Hematopoietic multipotent progenitor cell treated with erythropoietin and hydrocortisone succinate and interleukin-3 and kit ligand, for 8 days (in vitro differentiated cells): Measurements from ENCODE around the gene SH3D21.

Source experiments
- DNase-seq: peaks from one replicate; pipeline ENCODE4 v3.0.0-alpha.2; 2015

Gene SH3D21

GRCh38 chr1:36330940-36331339 lies 24.8 kb downstream of the SH3D21 start:
- no peak for DNase-seq

GRCh38 chr1:36337830-36338229 lies 31.7 kb downstream of the SH3D21 start:
- no peak for DNase-seq

- DNase-seq = no peak
Observed at GRCh38 chr1:36339215-36339614, 33.0 kb downstream of the SH3D21 start.

DNA sequence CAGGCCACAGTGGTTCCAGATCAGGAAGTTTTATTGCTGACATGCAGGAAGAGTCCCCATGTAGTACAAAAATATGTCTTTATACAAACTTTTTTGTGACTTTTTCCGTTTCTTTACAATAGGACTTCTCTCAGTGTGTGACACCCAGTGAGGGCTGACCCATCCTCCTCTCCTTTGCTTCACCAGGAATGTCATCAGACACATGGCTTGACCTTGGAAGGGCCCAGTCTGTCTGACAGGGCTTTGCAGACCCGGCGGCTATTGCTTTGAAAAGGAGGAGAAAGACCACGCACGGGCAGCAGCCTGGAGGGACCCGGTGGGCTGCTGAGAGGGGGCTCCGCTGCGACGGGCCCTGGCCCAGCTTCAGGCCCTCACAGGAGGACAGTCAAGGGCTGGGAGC lies 33.4 kb downstream of the SH3D21 start:
- DNase-seq = no peak

DNA sequence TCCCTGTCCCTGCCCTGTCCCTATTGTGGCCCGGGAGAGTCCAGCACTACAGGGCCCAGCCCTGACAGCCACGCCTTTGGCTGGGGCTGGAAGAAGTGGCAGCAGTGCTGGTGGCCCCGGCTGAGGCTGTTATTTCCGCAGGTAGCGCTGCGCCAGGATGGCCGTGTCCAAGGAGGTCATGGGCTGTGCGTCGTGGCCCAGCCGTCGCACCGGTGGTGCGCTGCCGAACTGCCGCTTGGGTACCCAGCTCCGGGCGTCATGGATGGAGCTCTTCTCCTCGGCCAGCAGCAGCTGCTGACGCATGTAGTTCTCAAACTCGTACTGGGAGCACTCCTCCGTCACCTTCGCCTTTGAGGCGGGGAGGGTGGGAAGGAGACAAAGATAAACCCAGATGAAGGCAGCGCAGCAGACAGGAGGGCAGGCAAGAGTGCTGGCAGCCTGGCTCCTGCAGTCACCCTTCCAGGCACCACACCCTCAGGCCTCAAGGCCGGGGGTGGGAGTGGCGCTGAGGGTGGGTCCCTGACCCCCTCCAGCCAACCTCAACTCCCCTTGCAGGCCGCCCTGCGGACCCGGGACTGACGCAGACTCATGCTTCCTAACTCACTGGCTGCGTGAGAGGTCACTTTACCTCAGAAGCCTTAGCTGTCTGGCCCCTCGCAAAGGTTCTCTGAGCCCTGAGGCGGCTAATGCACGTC lies 35.6 kb downstream of the SH3D21 start:
- DNase-seq = no peak

DNA sequence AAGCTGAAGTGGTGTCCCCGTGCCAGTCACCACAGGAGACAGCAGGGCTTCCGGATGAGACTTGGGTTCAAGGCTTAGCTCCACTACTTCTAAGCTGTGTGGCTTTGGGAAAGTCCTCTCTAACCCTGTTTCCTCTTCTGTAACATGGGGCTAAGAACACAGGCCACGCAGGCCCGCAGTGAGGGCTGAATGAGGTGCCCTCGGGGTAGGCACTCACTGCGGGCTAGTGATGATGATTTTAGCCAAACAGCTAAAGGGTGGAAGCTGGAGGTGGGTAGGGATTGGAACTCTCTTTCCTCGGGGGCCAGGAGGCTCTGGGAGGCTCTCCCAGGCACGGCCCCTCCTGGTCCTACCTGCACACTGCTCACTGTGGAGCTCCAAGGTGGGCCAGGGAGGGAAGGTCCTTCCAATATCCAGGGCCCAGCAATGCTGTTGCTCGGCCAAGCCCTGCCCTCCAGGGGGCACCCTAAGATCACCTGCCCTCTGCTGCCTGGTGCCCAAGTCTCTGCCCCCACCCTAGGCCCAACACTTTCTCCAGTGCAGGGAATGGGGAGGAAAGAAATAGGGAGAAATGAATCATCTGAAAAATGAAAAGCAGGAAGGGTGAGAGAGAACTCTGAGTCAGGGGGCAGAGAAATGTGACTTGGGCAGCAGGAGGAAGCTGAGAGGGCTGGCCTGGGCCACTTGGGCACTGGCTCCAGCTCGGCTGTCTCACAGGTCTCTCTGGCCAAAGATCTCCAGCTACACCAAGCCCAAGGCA lies 36.4 kb downstream of the SH3D21 start:
- peak; percentile 57 for DNase-seq

DNA sequence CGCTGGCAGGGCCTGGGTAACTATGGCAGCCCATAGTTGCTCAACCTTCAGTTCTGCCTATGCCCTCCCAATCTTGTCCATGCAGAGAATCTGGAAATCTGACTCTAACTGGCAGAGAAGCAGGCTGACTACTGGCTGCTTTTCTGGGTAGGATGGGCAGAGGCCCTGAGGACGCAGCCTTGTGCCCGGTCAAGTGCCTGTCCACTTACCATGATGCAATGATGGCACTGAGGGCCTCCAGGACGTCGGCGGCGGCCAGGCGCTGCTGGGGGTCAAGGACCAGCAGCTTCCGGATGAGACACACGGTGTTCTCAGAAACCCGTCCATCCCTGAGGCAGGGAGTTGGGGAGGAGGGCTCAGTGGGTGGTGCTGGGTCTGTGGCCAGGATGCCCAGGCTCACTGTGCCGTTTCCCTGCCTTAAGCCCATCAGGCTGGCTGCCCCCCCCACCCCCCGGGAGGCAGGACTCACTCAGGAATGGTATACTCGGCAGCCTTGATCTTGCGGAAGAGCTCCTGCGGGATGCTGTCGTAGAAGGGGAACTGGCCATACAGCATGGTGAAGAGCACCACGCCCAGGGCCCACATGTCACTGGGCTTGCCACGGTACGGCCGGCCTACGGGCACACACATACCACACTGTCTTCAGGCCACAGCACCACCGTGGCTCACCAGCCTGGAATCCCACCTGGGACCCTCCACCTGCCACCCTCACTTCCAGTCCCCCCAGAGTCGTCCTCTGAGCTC lies 37.7 kb downstream of the SH3D21 start:
- no peak for DNase-seq

DNA sequence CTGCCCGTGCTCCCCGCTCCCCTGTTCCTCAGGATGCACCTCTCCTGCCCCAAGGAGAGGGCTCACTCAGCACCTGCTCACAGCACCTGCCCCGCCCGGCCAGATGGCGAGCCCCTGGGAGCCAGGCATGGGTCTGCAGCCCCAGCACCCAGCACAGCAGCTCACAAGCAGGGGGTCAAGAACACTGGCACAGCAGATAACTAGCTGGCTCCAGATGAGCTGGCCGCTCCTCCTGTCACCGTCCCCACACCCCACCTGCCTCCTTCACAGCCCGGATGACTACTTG lies 38.2 kb downstream of the SH3D21 start:
- DNase-seq = no peak

- no peak for DNase-seq
Observed at GRCh38 chr1:36345353-36345752, 39.2 kb downstream of the SH3D21 start.

- DNase-seq = no peak
Observed at GRCh38 chr1:36346741-36347370, 40.7 kb downstream of the SH3D21 start.

- no peak for DNase-seq
Observed at GRCh38 chr1:36349241-36349671, 43.1 kb downstream of the SH3D21 start.

DNA sequence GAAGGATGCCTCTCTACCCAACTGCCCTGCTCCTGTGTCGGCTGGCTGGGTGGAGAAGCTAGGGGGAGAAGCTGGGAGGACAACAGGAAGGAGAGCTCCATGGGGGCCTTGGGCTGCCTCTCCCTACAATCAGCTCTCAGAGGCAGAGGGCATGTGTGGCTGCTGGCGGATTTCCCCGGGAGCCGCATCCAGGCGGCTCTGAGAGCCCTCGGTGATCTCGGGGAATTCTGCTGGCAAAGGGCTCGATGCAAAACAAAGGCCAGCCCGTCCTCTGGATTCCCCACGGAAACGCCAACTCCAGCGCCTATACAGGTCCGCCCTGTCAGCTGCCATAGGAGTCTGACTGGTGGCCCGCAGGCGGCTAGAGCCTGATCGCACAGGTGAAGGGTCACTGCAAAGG lies 43.7 kb downstream of the SH3D21 start:
- no peak for DNase-seq

DNA sequence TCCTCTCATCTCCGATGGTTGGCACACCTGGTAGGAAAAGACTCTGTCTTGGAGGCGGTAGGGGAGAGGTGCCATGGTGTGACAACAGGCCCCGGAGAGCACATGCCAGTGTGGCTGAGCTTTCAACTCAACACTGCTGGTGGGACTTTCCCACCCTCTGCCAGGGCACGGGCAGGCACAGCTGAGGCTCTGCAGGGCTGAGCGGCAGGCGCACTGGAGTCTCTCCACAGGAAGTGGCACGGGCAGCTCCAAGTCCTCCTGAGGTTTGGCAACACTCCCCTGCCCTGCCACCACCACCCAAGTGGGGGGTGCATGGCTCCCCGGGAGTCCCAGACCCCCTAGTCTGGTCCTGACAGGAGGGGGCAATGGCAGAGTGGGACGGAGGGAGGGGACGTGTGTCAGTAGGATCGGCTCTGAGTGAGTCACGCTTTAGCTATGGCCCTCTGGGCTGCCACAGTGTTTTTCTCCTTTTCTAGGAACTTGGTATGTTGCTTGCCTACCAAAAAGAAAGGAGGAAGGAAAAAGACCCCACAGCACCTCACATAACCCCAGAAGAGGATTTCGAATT lies 44.6 kb downstream of the SH3D21 start:
- DNase-seq = no peak

DNA sequence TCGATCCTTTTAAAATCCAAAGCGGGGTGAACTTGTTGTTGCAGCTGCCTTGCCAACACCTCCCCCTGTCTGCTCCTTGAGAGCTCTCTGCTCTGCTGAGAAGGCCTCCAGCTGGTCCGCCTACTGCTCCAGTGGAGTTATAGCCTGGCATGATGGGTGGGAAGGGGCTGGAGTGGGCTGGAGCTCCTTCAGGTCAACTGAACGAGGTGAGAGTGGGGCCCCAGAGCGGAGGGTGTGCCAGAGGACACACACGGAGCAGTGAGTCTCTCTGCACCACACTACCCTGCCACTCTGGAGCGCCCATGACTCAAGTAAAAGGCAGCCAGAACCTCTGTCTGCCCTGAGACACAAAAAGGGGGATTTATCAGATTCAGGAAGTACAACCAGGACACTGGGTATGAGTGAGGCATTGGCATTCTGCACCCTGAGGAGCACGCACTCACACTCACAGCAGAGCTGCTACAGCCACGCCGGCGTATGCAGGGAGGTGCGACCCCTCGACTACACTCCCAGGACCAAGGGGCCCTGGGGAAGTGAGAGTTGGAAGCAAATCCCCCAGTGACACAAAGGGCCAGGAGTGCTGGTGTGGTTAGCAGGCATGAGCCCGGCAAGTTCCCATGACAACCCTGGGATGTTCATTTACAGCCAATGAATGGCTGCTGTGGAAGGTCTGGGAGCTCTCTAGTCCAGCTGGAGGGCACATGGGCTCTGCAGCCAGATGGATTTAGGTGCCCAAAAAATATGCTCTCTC lies 45.2 kb downstream of the SH3D21 start:
- DNase-seq = no peak

DNA sequence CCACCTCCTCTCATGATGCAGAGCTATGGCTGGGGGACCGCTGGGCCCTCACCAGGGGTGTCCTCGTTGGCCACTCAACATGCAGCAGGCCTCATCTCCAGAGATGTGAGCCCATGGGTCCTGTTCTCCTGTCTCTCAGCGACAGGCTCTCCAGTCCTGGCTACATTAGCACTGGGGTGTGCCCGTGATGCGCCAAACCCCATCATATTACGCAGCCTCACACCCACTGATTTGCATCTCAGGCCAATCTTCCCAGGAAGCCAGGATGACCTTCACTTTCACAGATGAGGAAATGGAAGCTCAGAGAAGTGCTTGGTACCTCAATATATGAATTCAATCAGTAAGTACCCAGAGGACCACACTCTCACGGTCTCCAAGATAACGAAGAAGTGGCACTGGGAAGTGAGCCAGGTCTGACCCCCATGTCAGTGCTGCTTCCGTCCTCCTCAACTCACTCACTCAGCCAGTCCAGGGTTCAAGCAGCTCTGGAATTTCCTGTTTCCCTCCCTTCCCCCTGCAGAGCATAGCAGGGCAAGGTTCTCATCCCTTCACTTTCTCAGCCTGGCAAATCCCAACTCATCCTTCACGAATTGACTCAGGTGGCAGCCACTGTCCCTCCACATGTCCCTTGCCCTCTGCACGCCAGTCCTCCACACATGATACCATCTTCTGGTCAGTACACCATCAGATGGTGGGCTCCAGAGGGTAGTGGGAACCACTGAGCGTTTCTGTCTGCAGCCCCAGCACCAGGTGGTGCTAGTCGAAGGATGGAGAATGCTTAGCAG lies 46.1 kb downstream of the SH3D21 start:
- DNase-seq = no peak

DNA sequence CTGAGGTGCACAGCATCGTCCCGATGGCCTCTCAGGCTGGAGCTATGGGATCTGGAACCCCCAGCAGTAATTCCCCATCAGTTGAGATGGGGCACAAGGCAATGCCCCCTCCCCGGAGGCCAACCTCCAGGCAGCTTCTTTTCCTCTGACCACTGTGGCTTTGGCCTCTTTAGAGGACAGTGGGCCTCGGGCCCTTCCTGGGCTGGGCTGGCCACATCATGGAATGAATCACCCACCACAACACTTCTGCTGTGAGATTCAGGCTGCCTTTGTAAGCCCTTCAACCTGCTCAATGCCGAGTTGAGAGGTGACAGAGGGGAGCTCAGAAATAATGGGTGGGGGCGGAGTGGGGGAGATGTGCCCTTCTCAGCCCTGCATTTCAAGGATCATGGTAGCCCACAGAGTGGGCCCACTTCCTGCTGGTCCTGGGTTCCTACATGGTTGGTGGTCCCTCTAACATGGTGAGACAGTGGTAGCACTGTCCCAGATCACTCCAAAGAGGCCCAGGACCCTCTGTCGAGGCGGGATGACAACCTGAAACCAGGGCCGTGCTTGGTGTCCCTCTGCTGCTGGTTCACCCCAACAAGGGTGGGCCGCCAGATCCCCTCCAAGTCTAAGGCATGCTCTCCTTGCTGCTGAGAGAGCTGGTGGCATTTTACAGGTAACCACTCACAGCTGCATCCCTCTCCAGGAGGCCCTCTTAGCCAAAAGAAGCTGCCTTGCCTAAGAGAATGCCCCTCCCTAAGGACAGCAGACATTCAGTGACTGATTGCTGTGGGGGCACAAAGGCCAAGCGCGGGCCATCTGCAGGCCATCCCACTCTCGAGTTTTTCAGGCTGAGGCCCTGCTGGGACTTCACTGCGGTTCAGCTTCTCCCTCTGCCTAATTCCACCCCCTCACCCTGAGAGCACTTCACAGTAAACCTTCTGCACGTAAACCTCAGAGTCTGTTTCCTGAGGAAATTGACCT lies 47.0 kb downstream of the SH3D21 start:
- DNase-seq = no peak

- no peak for DNase-seq
Observed at GRCh38 chr1:36354486-36354885, 48.3 kb downstream of the SH3D21 start.

- no peak for DNase-seq
Observed at GRCh38 chr1:36355811-36356210, 49.6 kb downstream of the SH3D21 start.

DNA sequence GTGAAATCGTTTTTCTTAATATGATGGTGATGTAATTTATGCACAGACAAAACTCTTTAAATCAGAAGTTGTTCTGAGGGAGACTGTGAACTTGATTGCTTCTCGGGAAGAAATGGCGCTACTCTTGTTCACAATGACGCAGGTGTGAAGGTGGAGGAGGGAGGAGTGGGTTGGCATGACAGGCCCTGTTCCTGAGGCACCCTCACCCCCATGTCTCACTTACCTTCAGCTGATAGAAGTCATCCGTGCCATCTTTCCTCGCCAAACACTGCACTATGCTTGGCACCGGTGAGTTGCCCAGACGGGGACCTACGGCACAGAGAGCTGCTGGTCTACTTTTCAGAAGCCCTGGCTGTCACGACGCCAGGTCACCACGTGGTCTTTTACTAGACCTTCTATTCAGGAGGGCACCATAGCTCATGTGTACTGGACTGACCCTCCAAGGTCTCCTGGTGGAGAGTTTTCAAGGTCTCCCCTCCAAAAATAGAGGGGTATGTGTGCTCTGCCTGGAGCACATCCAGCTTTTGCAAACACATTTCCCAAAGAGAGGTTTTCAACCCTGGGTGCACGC lies 52.4 kb downstream of the SH3D21 start:
- no peak for DNase-seq

GRCh38 chr1:36359383-36359782 lies 53.2 kb downstream of the SH3D21 start:
- DNase-seq = no peak
